DMS153 (cell line): ENCODE data around the gene SLIT3.
"Not testable (repeated sequence)": the region's sequence is repeated elsewhere in the genome, so short reads cannot be mapped to it uniquely, and the experiment has no call there.

ENCODE experiments used
- DNase-seq: peaks from one replicate; lab custom pipeline; 2025; lab: John Stamatoyannopoulos, UW

The SLIT3 gene

GRCh38 chr5:169219351-169219750, 81.6 kb downstream of the SLIT3 start:
- DNase-seq = no peak

- DNase-seq = no peak
Observed at GRCh38 chr5:169218861-169219260, 82.1 kb downstream of the SLIT3 start.

GRCh38 chr5:169218176-169218575, 82.8 kb downstream of the SLIT3 start:
- no peak for DNase-seq

- no peak for DNase-seq
Observed at GRCh38 chr5:169216866-169217265, 84.1 kb downstream of the SLIT3 start.

GRCh38 chr5:169213479-169213878, 87.5 kb downstream of the SLIT3 start:
- no peak for DNase-seq

- DNase-seq = not testable (repeated sequence)
Observed at GRCh38 chr5:169211761-169212160, 89.2 kb downstream of the SLIT3 start.

- DNase-seq = no peak
Observed at GRCh38 chr5:169204788-169205400, 96.0 kb downstream of the SLIT3 start.

GRCh38 chr5:169202969-169203368, 98.0 kb downstream of the SLIT3 start:
- DNase-seq = no peak

- no peak for DNase-seq
Observed at GRCh38 chr5:169201597-169201996, 99.3 kb downstream of the SLIT3 start.

- no peak for DNase-seq
Observed at GRCh38 chr5:169200125-169200778, 100.7 kb downstream of the SLIT3 start.

- DNase-seq = no peak
Observed at GRCh38 chr5:169197343-169197742, 103.6 kb downstream of the SLIT3 start.

- no peak for DNase-seq
Observed at GRCh38 chr5:169196059-169196458, 104.9 kb downstream of the SLIT3 start.

GRCh38 chr5:169195601-169196000, 105.3 kb downstream of the SLIT3 start:
- no peak for DNase-seq

- DNase-seq = no peak
Observed at GRCh38 chr5:169192536-169192935, 108.4 kb downstream of the SLIT3 start.

GRCh38 chr5:169190849-169191248, 110.1 kb downstream of the SLIT3 start:
- DNase-seq = no peak

GRCh38 chr5:169185626-169186025, 115.3 kb downstream of the SLIT3 start:
- DNase-seq = no peak

GRCh38 chr5:169183576-169183975, 117.4 kb downstream of the SLIT3 start:
- DNase-seq = no peak

GRCh38 chr5:169182797-169183196, 118.1 kb downstream of the SLIT3 start:
- DNase-seq = no peak

- DNase-seq = no peak
Observed at GRCh38 chr5:169181814-169182213, 119.1 kb downstream of the SLIT3 start.

GRCh38 chr5:169178754-169179153, 122.2 kb downstream of the SLIT3 start:
- no peak for DNase-seq

- DNase-seq = no peak
Observed at GRCh38 chr5:169178274-169178673, 122.7 kb downstream of the SLIT3 start.

- no peak for DNase-seq
Observed at GRCh38 chr5:169176709-169177694, 123.9 kb downstream of the SLIT3 start.

GRCh38 chr5:169175733-169176132, 125.2 kb downstream of the SLIT3 start:
- DNase-seq = no peak
